Measurements from ENCODE around the gene DNAH17. TPM values are rescaled to one million over a fixed set of nuclear protein-coding genes. Genes with fewer than 3 reads are reported as not detected.

The DNAH17 gene
- total and polyA plus RNA-seq, 2 of the 8 experiments (the other 6 are each of a cell fraction or from before 2014, with no cell fraction given), result 0.14 to 0.67 TPM

- TF ChIP-seq JUN (IDR thresholded peaks at IDR 0.05; ENCODE audit: low read depth, low read length) (no peak), SIN3A (conservative IDR thresholded peaks at IDR 0.05 in 1 of 2, IDR thresholded peaks at IDR 0.05 in 1 of 2; ENCODE audit: low read depth in 1 of 2, low read length in 2 of 2) (no peak), ZNF274 (IDR thresholded peaks at IDR 0.05; ENCODE audit: borderline replicate concordance, extremely low read depth, low read length) (no peak), ATF3 (IDR thresholded peaks at IDR 0.05; ENCODE audit: insufficient read depth, low read depth, low read length) (no peak)
Observed at GRCh38 chr17:78485290-78486168, 91.7 kb downstream of the DNAH17 start (continued).
